RWPE2 (cell line): ENCODE data around the gene ZNF282.
A peak's percentile ranks its signal among the peaks of the same experiment; 100 is the strongest.
"Not testable (repeated sequence)": the region's sequence is repeated elsewhere in the genome, so short reads cannot be mapped to it uniquely, and the experiment has no call there.

Source experiments
- ATAC-seq: fragments of 200-7000 bp; cut with Tn5 transposase; 3 replicates; pipeline ENCODE4 v1.9.1; 2021; ENCODE audit warnings: low read depth
- DNase-seq: peaks from one replicate; pipeline ENCODE4 v3.0.0-alpha.2; 2020; ENCODE audit warnings: low spot score
- H3K27ac ChIP-seq: fragments of 450-650 bp; 2 replicates; pipeline ENCODE4 v1.5.1; 2017; ENCODE audit warnings: mild to moderate bottlenecking; ENCODE audit not compliant: poor library complexity, severe bottlenecking
- H3K27me3 ChIP-seq: fragments of 250-450 bp; sonication (Bioruptor Pico); 2 replicates; pipeline ENCODE4 v1.5.1; 2021; ENCODE audit warnings: mild to moderate bottlenecking, moderate library complexity; ENCODE audit not compliant: insufficient read depth, poor library complexity, severe bottlenecking
- H3K36me3 ChIP-seq: fragments of 250-450 bp; sonication (Bioruptor Pico); 2 replicates; pipeline ENCODE4 v1.5.1; 2020; ENCODE audit warnings: low read depth, mild to moderate bottlenecking, moderate library complexity
- H3K4me1 ChIP-seq: fragments of 250-450 bp; sonication (Bioruptor Pico); 2 replicates; pipeline ENCODE4 v1.5.1; 2021; ENCODE audit warnings: mild to moderate bottlenecking, moderate library complexity; ENCODE audit not compliant: insufficient read depth, poor library complexity, severe bottlenecking
- H3K4me3 ChIP-seq: fragments of 250-450 bp; sonication (Bioruptor Pico); 2 replicates; pipeline ENCODE4 v1.5.1; 2021; ENCODE audit warnings: mild to moderate bottlenecking, moderate library complexity; ENCODE audit not compliant: severe bottlenecking
- H3K9me3 ChIP-seq: fragments of 250-450 bp; sonication (Bioruptor Pico); 2 replicates; pipeline ENCODE4 v1.5.1; 2021; ENCODE audit warnings: mild to moderate bottlenecking, moderate library complexity; ENCODE audit not compliant: severe bottlenecking
- CTCF ChIP-seq: fragments of 450-650 bp; IDR thresholded peaks from one replicate; pipeline ENCODE4 v1.5.1; 2017; ENCODE audit warnings: mild to moderate bottlenecking, moderate library complexity; ENCODE audit not compliant: poor library complexity, severe bottlenecking

The ZNF282 gene

GRCh38 chr7:149261316-149261828 is 66.0 kb downstream of the ZNF282 start:
- peak overlapping the region; percentile 85 for H3K27ac ChIP-seq
- DNase-seq (no peak), ATAC-seq (peak; percentile 38)

GRCh38 chr7:149261829-149262617 is 66.7 kb downstream of the ZNF282 start, which contains the start of gene ZNF783:
TSS of gene ZNF783 (plus strand) at chr7:149262196. CDS start at chr7:149262334, 138 bp downstream.
- Histone ChIP-seq H3K4me3 (peak within 1 kb of the TSS; percentile 63), H3K27ac (peak within 1 kb of the TSS; percentile 85), H3K4me1 (peaks cover 4% of the 10 kb centered on the region), H3K27me3 (no peaks in the 10 kb centered on the region), H3K9me3 (no peaks in the 10 kb centered on the region), H3K36me3 (peaks cover 24% of the 10 kb centered on the region)
- peak; percentile 96 for TF ChIP-seq CTCF
- peak; percentile 70 for DNase-seq
- ATAC-seq = peak; percentile 85

More at GRCh38 chr7:149261316-149261828, 66.0 kb downstream of the ZNF282 start:
- peak overlapping the region; percentile 63 for H3K4me3 ChIP-seq
- peaks cover 20% of the 10 kb centered on the region for H3K36me3 ChIP-seq
- peaks cover 4% of the 10 kb centered on the region for H3K4me1 ChIP-seq
- no peaks in the 10 kb centered on the region for H3K27me3 ChIP-seq
- TF ChIP-seq CTCF = no peak
- no peaks in the 10 kb centered on the region for H3K9me3 ChIP-seq

GRCh38 chr7:149266451-149266850 is 71.1 kb downstream of the ZNF282 start:
- Histone ChIP-seq H3K36me3 (peaks cover 62% of the 10 kb centered on the region), H3K4me1 (no peaks in the 10 kb centered on the region), H3K4me3 (no peak overlapping the region), H3K27ac (no peak overlapping the region), H3K9me3 (no peaks in the 10 kb centered on the region), H3K27me3 (no peaks in the 10 kb centered on the region)
- no peak for DNase-seq
- ATAC-seq = no peak
- TF ChIP-seq CTCF = no peak

- H3K36me3 ChIP-seq = peaks cover 74% of the 10 kb centered on the region
- ATAC-seq = no peak
Observed at GRCh38 chr7:149267733-149268132, 72.4 kb downstream of the ZNF282 start.

GRCh38 chr7:149274424-149274823 is 79.1 kb downstream of the ZNF282 start:
- not testable (repeated sequence) for H3K4me3 ChIP-seq, H3K9me3 ChIP-seq, H3K27me3 ChIP-seq, H3K27ac ChIP-seq, ATAC-seq, DNase-seq, H3K4me1 ChIP-seq
- H3K36me3 ChIP-seq = peaks cover 77% of the 10 kb centered on the region

More at GRCh38 chr7:149267733-149268132, 72.4 kb downstream of the ZNF282 start:
- no peak for DNase-seq
- TF ChIP-seq CTCF = no peak
- Histone ChIP-seq H3K4me1 (no peaks in the 10 kb centered on the region), H3K27me3 (no peaks in the 10 kb centered on the region), H3K9me3 (no peaks in the 10 kb centered on the region), H3K27ac (no peak overlapping the region), H3K4me3 (no peak overlapping the region)
